RKO (cell line): ENCODE results near the gene TASP1.
"Not testable (repeated sequence)": the region's sequence is repeated elsewhere in the genome, so short reads cannot be mapped to it uniquely, and the experiment has no call there.

ENCODE experiments used
- DNase-seq: peaks from one replicate; pipeline ENCODE4 v3.0.0-alpha.2; 2016; ENCODE audit warnings: low spot score

TASP1 gene

DNA sequence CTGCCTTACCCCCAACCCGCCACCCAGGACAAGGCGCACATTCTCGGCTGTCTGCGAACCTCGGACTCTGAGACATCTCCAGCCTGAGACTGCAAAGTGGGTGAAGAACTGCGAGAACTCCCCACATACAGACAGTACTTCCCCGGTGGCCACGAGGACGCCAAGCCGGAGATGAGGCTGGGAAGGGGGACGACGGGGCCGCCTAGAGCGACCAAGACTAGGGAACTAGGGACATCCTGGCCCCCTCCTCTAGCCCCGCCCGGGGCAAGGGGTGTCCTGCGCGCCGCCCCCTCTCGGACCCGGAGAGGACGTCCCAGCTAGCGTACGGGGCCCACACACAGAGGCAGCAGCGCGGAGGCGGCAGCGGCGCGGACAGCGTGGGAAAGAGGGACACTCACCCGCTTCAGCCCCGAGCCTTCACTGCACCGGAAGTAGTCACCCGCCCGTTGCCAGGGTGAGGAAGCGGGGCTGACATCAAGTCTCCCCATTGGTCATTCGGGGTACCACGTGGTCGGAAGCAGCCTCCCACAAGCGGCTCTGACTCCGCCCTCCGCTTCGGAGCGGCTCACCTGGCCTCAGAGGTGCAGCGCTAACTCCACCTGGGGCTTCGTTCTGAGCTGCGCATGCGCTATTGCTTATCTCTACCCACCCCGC lies at the start of gene TASP1:
Gene TASP1, minus strand, starts transcription at position 437 of the 654 bp plus-strand sequence. CDS start 8,854 bp downstream, outside the sequence.
- DNase-seq: peak; percentile 99

DNA sequence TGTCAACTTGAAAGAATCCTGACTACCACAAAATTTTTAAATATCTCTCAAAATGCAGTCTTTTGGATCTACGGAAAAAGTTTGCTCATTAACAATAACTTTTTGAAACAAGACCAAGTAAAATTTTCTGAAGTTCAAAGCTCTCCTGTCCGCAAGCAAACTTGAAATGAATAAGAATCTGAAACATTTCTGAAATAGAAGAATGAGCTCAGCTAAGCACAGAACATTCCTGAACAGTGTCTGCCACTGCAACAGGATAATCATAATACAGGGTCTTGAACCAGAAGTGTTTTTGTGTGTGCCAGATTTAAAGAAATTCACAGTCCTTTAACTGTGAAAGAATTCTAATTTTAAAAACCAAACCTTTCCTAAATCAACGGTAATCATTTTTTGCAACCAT lies 49.1 kb upstream of the TASP1 start:
- DNase-seq: no peak

GRCh38 chr20:13685623-13686022 lies 46.9 kb upstream of the TASP1 start:
- no peak for DNase-seq

DNA sequence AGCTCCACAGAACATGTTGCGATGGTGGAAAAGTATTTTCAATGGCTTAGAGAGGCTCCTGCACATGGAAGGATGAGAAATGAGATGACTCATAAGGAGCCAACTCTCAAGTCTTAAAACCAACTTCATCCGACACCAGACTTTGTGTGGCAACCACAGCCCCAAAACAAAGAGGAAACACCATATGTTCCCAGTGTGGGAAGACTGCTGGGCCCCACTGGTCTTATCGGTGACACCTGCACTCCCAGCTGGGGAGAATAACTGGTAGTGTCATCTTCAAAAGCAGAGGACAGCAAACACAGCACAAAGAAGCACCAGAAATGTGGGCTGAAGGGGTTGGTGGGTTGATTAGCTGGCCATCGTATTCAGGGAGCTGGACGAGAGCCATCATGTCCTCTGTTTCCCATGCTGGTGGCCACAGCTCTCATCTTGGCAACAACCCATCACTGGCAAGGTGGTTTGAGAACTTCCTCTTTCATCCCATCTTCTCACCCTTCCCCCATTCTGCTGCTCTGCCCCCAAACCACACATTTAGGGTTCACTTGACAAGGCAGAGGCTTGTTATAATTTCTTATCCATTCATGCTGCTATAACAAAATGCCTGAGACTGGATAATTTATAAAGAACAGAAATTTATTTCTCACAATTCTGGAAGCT lies 46.0 kb upstream of the TASP1 start:
- DNase-seq: no peak

DNA sequence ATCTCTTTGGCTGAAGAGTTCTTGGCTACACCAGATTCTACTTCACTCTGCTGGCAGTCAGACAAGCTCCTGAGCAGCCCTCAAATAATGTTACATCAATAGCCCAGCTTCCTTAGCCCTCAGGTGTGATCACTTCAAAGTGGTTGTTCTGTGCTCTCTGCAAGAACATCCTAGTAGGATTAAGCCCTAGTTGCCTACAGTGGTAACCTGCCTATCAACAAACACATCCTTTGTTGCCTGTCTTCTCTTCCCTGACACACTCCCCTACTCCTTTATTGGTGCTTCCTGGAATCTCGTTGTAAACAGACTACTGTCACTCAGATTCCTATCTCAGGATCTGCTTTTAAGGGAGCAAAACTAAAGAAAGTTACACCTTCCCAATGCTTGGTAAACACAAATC lies 45.1 kb upstream of the TASP1 start:
- no peak for DNase-seq

GRCh38 chr20:13681248-13682125 lies 42.8 kb upstream of the TASP1 start:
- DNase-seq: peak; percentile 20

DNA sequence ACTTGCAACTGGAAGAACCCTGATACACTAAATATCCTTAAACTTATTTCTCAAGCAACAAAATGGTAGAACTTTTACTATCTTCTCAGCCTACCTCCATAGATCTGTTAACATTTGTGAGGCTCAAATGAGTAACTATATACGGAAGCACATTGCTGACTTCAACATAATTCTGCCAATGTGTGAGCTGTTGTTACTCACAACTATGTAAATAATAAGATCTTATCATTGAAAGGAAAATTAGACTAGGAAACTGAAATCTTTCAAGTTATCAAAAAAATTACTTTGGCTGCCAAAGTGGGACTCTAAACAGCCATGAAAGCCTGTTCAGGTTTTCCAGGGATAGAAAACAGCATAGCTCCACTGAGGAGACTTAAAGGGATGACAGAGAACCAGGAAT lies 40.2 kb upstream of the TASP1 start:
- no peak for DNase-seq

- DNase-seq: no peak
These were observed 38.5 kb upstream of the TASP1 start for GRCh38 chr20:13677241-13677640.

DNA sequence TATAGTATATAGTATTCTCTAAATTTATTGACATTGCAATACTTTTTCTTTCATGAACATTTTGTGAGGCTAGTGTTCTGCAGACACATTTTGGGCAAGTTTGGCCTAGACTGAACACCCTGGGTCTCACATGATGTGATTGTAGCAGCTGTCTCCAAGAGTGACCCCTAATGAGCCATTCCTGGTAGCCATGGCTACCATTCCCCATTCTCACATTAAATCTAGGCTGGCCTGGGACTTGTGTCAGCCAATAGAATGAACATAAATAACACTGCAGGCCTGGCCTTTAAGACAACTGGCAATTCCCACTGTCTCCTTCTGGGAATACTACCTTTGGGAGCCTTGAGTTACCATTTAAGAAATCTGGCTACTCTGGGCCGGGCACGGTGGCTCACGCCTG lies 38.0 kb upstream of the TASP1 start:
- no peak for DNase-seq

DNA sequence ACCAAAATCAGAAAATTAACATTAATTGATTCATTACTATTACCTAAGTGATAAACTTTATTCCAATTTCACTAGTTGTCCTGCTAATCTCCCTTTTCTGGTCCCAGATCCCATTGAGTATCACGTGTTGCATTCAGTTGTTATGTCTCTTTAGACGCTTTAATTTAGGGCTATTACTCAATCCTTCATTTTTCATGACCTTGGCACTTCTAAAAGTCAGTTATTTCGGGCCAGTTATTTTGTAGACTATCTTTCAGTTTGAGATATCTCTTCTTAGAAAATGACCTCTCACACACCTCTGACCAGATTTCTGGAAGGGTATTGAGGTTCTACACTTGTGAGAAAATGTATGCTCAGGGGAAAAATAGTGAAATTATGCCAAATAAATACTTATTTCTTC lies 34.0 kb upstream of the TASP1 start:
- DNase-seq: no peak

GRCh38 chr20:13671916-13672378 lies 33.2 kb upstream of the TASP1 start:
- peak; percentile 8 for DNase-seq

DNA sequence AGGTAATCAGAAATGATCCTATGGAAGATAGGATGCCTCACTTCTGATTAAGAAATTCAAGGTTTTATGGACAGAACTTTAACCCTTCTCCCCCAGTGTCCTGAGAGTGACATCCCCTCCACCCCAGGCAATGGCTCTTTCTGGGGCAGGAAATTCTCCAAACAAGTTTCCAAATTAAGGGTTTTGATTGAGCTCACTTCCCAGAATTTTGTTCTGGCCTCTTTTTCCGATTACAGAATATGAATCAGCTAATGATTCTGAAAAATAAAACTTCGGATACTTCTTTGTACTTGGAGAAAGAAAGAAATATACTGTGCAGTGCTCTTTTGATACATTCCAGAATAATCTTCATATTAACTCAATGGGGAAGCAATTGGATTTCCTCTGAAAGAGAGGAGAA lies 32.8 kb upstream of the TASP1 start:
- no peak for DNase-seq

DNA sequence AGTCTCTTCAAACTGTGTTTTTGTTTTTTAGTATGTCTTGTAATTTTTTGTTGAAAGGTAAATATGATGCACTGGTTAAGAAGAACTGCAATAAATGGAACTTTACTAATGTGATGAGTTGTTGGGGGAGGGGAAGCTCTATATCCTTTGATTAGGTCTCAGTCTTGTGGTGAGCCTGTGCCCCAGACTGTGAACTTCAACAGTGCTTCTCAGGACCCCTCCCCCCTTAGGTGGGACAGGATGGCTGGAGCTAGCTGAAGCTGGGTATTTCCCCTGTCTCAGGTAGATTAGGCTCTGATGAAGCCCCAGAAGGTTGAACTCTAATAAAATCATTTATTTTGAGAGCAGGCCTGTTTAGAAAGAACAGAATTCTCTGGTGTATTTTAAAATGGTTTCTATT lies 31.4 kb upstream of the TASP1 start:
- DNase-seq: no peak

DNA sequence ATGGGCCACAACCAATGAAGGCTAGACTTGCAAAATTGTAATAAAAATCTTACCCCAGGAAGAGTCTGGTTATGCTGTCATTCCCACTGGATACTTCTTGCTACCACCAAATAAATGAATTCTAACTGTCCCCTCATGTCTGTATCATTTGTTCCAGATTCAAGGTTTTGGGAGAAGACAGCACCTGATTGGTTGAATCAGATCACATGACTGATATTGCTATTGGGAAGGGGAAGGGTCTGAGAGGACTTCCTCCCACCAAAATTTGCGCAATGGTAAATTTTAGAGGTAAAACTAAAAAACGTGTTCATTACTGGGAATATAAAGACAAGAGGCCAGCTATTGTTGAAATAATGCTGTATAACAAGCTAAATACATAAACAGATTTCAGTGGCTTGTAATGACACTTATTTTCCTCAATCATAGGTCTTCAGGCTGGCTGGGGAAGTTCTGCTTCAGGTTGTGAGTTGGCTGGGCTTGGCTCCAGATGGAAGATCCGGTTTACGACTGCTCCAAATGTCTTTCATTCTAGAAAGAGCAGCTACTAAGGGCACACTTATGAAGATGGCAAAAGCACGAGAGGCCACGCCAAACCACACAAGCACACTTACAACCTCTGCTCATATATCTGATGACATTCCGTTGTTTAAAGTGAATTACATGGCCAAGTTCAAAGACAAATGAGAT lies 27.1 kb upstream of the TASP1 start:
- no peak for DNase-seq

GRCh38 chr20:13661070-13661685 lies 22.4 kb upstream of the TASP1 start:
- no peak for DNase-seq

DNA sequence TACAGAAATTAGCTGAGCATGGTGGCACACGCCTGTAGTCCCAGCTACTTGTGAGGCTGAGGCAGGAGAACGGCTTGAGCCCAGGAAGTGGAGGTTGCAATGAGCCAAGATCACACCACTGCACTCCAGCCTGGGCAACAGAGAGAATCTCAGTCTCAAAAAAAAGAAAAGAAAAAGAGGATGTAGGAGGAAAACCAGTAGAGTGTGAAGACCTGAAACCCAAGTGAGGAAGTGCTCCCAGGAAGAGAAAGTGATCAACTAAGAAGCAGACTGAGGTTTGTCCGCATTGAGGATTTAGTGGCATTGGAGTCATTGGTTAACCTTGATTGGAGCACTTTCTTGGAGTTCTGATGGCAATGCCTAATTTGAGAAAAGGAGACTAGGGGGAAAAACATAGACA lies 20.6 kb upstream of the TASP1 start:
- no peak for DNase-seq

GRCh38 chr20:13658060-13658459 lies 19.3 kb upstream of the TASP1 start:
- DNase-seq: not testable (repeated sequence)

DNA sequence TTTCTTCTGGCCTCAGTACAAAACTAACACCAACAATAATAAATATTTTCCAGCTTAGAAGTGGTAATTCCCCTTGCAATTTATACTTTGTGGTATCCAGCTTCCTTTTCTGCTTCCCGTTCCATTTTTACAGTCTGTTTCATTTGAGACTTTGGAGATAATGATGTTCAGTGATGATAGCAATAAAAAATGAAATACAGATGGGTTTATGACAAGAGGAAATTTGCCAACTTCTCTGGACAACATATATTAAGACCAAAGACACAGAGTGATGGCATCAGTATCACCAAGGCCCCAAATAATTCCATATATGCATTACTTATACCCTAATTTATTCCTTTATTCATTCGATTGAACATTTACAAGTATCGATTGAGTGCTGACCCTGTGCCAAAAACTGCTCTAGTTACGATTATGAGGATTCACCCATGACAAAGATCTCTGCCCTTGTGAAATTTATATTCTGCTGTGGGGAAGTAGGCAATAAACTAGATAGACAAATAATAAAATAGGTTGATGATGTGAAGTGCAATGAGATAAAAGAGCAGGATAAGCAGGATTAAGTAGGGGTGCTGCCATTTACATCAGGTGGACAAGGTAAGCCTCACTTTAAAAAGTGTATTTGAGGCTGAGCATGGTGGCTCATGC lies 18.1 kb upstream of the TASP1 start:
- no peak for DNase-seq

DNA sequence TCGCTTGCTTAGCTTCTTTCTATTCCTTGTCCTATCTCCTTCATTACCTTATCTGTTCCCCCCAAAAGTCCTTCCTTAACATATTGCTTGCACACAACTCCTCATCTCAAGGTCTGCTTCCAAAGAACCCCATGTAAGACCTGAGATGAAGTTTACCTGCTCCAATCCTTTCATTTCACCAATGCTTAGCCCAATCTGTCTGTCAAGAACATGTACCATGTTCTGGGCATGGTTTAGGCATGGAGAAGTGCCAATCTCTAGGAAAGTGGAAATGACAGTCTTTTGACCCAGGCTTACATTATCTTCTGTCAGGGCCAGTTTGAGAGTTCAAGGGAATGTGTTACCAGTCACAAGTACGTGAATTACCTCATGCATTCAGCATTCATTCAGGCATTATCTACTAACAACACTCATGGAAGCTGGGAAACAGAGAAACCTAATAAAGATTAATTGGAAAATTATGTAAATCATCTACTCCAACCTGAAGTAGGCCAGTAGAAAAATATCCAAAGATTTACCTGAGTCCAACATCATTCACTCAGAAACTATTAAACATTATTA lies 15.8 kb upstream of the TASP1 start:
- no peak for DNase-seq

DNA sequence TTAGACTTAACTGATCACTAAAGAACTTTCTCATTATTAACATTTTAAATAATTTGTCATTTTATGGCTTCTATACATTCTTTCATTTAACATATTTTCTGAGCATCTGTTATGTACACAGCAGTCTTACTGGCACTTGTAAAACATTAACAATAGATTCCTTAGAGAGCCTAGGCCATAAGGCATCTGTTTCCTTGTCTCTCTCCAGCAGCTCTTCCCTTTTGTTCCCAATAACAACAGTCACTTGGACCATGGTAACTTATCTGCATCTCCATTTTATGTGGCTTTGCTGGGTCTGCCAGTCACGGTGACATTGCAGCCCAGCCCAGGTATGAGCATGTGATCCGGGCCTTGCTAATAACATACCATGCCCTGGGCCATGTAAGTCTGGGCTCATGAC lies 11.7 kb upstream of the TASP1 start:
- no peak for DNase-seq
